Measurements from ENCODE around the gene ZNF43. TPM values are rescaled to one million over a fixed set of nuclear protein-coding genes. Genes with fewer than 3 reads are reported as not detected.

ZNF43 gene
- total RNA-seq, 1 experiment from 2014 or later, result 51.6 TPM

GRCh38 chr19:21823224-21823623, 12.8 kb downstream of the ZNF43 start:
- no peak for TF ChIP-seq CTCF (conservative IDR thresholded peaks at IDR 0.05)
- no peaks in the 10 kb centered on the region for H4K20me1 ChIP-seq (ENCODE audit: control insufficient read depth, insufficient read depth, insufficient read length)
- no peaks in the 10 kb centered on the region for H3K27me3 Mint-ChIP-seq (ENCODE audit: low read depth)
- no peaks in the 10 kb centered on the region for H3K79me1 ChIP-seq (ENCODE audit: insufficient read depth, low read depth, low read length, poor library complexity, severe bottlenecking)
- H3K4me2 ChIP-seq (ENCODE audit: insufficient read depth, insufficient read length, low read length), result no peak overlapping the region
- no CpG with 5 or more reads among the region's 4 CpGs for WGBS (ENCODE audit: extremely low coverage, insufficient read length, low lambda C conversion rate)
- H4K91ac ChIP-seq (ENCODE audit: insufficient read length, low read depth, low read length), result no peak overlapping the region
- H3K4me1 ChIP-seq (ENCODE audit: insufficient read depth, low read length), result no peaks in the 10 kb centered on the region
- no peak overlapping the region for H3K27ac ChIP-seq (ENCODE audit: insufficient read length, low read depth, low read length)
- H4K8ac ChIP-seq (replicated peaks; ENCODE audit: insufficient read length, low read depth, low read length), result no peak overlapping the region
- H3K4me1 Mint-ChIP-seq, result no peaks in the 10 kb centered on the region
- H3K27ac Mint-ChIP-seq, result no peak overlapping the region; a peak in 1 of 7 replicates
- H2BK12ac ChIP-seq (ENCODE audit: insufficient read length, low read depth, low read length), result no peak overlapping the region
- H2AFZ ChIP-seq (ENCODE audit: low read length), result no peak overlapping the region
- H2BK20ac ChIP-seq (ENCODE audit: low read depth, low read length, poor library complexity, severe bottlenecking), result no peak overlapping the region
- no peak overlapping the region for H2BK120ac ChIP-seq (ENCODE audit: low read depth, low read length, poor library complexity, severe bottlenecking)
- no peak overlapping the region for H2BK15ac ChIP-seq (ENCODE audit: low read depth, low read length)
- DNase-seq, result no peak
- no peak overlapping the region for H2BK5ac ChIP-seq (ENCODE audit: insufficient read length, low read length)
- no peaks in the 10 kb centered on the region; the same call in 1 of the 2 replicates for H3K79me2 ChIP-seq (ENCODE audit: insufficient read depth, low read length)
- no peaks in the 10 kb centered on the region for H3K23me2 ChIP-seq (ENCODE audit: insufficient read length, low read depth, low read length, poor library complexity, severe bottlenecking)
- H3K27me3 ChIP-seq (ENCODE audit: insufficient read depth, low read length), result no peaks in the 10 kb centered on the region
- no peak overlapping the region for H3K9ac ChIP-seq (ENCODE audit: extremely low read depth, insufficient read length, low read length)
- H3K4me3 Mint-ChIP-seq, result no peak overlapping the region
- no peak overlapping the region for H3K18ac ChIP-seq (ENCODE audit: insufficient read length, low read depth, low read length)
- H3K9me3 Mint-ChIP-seq, result peaks cover 15 to 55% of the 10 kb centered on the region in 2 experiments; a peak in 4 of 5 replicates
- no peak overlapping the region for H3K56ac ChIP-seq (ENCODE audit: insufficient read length, low read depth, low read length)
- no peak overlapping the region for H3K4ac ChIP-seq (ENCODE audit: low read depth, low read length)
- peaks cover 48 to 65% (median 61%) of the 10 kb centered on the region in 3 experiments for H3K36me3 Mint-ChIP-seq (ENCODE audit: insufficient read depth in 1 of 3, low read depth in 3 of 3)
- H3K9me3 ChIP-seq (ENCODE audit: control insufficient read depth, low read depth, low read length), result no peaks in the 10 kb centered on the region
- H3T11ph ChIP-seq (ENCODE audit: low read length), result no peak overlapping the region
- no peak overlapping the region for H4K5ac ChIP-seq (ENCODE audit: insufficient read length, low read depth, low read length)
- H2AK5ac ChIP-seq (ENCODE audit: insufficient read length, low read length), result no peak overlapping the region
- H3K23ac ChIP-seq (ENCODE audit: insufficient read length, low read depth, low read length), result no peak overlapping the region
- no peak overlapping the region for H3K14ac ChIP-seq (ENCODE audit: insufficient read depth, low read length)

Data from H9 (cell line).